Measurements from ENCODE around the gene ZMYND8.
"Not testable (repeated sequence)": the region's sequence is repeated elsewhere in the genome, so short reads cannot be mapped to it uniquely, and the experiment has no call there.

Gene ZMYND8

DNA sequence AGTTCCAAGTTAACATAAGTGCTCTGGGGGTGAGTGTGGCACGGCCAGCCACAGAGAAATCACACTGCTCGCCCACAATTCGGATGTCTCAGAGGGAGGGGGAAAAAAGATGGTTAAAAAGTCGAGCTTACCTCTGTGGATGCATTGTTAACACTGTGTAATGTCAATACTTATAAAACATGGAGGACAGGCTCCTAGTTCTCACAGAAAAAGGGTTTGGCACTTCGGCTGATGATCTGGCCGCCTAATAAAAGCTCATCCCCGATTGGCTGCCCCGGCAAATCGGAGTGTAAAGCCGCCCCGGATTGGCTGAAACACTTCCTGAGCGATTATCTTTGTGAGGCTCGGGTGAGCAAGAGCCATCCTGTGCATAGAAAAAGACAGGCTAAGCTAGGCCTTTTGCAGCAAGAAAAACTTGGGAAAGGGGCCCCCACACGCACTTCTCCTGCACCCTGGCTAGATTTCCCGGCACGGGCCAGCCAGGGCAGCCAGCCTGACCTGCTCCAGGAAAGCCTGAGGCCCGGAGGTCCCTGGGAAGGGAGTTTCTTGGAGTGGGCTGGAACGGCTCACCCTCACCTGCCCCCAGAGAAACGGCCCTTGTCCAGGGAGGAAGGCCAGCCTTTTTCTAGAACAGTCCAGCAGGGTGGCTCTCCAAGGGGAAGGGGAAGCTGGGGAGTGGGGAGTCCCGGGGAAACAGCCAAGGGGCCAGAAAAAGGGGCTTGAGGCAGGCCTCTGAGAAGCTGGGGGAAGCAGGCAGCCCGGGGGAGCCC lies at the start of gene ZMYND8:
ZMYND8 (minus strand) TSS at position 174 of the 770 bp plus-strand sequence; CDS start at position 145, 29 bp downstream.
- Histone ChIP-seq H3K4me3 (peak within 1 kb of the TSS; percentile 0 to 27 (median 8)), H3K27ac (peak within 1 kb of the TSS; percentile 71 to 100 (median 98))

DNA sequence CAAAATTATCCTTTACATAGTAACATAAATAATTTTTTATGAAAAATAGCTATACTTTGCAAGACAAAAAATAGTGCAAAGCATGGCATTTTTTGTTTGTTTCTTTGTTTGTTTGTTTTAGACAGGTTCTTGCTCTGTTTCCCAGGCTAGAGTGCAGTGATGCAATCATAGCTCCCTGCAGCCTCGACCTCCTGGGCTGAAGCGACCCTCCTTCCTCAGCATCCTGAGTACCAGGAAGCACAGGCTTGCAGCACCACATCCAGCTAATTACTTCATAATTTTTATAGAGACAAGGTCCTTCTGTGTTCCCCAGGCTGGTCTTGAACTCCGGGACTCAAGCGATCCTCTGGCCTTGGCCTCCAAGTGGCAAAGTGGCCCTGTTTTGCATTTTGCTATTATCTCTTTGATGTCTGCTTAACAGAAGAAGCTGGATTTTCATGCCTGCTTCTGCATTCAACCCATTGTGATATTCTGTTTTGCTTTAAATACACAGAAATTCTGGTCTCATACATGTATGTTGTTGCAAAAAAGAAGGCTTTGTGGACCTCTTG lies 49.4 kb upstream of the ZMYND8 start:
- no peak overlapping the region for H3K4me3 ChIP-seq
- H3K27ac ChIP-seq: no peak overlapping the region

DNA sequence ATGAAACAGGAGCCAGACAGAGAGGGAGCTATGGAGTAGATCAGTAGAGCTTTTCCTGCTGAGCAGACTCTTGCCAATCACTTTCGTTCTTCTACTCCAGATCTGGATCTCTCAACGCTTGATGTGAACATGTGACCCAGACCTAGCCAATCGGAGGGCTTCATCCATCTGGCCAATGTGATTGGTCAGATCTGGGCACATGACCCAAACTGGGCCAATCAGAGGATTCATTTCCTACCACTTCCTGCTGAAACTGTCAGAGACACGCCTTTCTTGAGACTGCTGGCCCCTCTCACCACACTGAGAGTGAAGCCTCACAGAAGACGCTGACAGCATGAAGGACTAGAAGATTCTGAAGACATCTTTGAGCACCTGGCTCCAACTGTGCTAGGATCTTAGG lies 44.2 kb upstream of the ZMYND8 start:
- H3K27ac ChIP-seq: no peak overlapping the region
- no peak overlapping the region for H3K4me3 ChIP-seq

DNA sequence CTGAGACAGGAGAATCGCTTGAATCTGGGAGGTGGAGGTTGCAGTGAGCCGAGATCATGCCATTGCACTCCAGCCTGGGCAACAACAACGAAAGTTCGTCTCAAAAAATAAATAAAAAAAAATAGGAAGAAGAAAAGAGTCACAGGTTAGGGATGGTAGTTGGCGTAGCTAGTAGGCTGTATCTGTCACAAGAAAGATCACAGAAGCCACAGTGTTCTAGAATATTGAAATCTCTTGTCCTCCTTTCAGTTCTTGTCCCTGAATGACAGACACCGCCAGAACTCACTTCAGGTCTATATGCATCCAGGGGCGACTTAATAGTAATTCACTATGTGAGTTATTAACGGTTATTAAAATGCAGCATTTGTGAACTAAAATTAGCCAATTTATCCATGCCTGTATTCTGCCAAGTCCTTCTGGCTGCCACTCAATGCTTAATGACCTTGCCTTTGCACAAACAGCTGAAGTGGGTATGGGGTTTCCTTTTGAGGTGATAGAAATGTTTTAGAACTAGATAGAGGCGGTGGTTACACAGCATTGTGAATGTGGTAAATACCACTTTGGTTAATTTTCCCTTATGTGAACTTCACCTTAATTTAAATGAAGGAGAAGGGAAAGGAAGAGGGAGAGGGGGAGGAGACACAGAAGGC lies 41.3 kb upstream of the ZMYND8 start:
- Histone ChIP-seq H3K4me3 (no peak overlapping the region), H3K27ac (no peak overlapping the region)

DNA sequence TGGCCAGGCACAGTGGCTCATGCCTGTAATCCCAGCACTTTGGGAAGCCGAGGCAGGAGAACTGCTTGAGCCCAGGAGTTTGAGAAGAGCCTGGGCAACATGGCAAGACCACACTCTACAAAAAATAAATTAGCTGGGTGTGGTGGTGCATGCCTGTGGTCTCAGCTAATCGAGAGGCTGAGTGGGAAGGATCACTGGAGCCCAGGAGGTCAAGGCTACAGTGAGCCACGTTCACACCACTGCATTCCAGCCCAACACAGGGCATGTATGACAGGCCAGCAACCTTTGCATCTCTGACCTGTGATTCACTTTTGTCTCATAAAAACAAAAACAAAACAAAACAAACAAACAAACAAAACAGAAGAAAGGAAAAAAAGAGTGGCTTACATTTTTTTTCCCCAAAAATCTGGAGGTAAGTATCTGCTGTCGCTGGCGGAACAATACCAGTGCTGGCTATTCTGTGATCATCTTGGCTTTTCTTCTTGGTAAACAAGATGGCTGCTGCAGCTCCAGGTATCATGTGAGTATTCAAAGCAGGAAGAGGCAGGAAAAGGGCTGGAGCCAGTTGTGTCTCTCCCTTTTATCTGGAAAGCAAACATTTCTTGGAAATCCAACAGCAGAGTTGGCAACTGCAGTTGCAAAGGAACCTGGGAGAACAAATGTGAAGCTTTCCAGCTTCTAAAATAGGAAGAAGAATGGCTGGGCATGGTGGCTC lies 40.4 kb upstream of the ZMYND8 start:
- Histone ChIP-seq H3K4me3 (no peak overlapping the region), H3K27ac (no peak overlapping the region)

DNA sequence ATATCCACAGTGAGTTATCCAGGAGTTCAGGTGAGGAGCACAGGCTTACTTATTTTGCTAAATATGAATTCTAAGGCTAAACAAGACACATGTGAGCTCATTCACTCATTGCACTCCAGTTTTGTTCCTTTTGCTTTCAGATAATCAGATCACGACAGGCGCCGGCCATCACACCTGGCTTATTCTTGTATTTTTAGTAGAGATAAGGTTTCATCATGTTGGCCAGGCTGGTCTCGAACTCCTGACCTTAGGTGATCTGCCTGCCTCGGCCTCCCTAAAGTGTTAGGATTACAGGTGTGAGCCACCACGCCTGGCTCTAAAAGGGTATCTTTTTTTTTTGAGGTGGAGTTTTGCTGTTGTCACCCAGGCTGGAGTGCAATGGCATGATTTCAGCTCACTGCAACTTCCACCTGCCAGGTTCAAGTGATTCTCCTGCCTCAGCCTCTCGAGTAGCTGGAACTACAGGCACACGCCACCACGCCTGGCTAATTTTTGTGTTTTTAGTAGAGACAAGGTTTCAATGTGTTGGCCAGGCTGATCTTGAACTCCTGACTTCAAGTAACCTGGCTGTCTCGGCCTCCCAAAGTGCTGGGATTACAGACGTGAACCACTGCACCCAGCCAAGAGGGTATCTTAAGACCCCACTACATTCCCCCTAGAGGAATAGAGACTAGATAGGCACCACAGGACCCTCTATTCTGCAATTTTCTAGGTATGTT lies 37.5 kb upstream of the ZMYND8 start:
- H3K4me3 ChIP-seq, H3K27ac ChIP-seq: not testable (repeated sequence)

DNA sequence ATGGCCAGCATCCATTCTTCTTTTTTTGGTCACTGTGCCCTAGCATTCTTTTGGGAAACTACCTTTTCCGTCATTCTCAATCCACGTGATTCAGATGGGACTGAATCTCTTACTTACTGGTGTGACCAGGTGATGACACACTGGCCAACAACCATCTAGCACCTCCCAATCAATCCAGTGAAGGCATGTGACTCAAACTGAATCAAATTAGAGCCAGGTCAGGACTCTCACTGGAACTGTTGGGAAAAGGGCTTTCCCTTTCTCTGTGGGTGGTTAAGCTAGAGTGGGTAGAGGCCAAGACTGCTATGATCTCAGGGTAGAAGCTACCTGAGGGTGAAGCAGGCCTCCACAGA lies 36.2 kb upstream of the ZMYND8 start:
- H3K27ac ChIP-seq: peak overlapping the region in 20 of 21 experiments; percentile 14 to 87 (median 74)
- H3K4me3 ChIP-seq: no peak overlapping the region

DNA sequence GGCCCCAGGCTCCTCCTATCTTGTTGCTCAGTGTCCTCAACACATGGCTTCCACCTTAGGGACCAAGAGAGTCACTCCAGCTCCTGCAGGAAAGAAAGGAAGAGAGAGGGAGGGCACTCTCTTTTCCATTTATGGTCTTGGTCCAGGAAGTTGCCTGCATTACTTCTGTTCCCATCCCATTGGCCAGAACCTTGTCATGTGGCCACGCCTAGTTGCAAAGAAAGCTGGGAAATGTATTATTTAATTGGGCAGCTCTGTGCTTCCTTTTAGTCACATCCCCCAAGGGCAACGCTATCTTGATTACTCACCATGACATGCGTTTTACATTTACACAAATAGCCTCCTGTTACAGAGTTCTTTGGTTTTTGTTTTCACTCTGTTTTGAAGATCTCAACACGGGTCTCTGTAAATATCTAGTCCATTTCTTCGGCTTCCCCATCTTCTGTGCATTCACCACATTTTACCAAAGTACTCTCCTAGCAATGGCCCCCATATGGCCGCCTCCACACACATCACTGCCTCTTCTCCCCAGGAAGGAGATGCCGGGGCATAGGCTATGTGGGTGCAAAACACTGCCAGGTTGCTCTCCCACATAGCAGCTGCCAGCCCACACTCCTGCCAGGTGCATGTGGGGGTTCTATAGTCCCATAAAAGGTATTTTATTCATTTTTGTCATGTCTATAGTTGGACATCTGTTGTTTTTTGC lies 35.7 kb upstream of the ZMYND8 start:
- no peak overlapping the region for H3K4me3 ChIP-seq
- H3K27ac ChIP-seq: peak overlapping the region in 20 of 21 experiments; percentile 14 to 87 (median 74)

DNA sequence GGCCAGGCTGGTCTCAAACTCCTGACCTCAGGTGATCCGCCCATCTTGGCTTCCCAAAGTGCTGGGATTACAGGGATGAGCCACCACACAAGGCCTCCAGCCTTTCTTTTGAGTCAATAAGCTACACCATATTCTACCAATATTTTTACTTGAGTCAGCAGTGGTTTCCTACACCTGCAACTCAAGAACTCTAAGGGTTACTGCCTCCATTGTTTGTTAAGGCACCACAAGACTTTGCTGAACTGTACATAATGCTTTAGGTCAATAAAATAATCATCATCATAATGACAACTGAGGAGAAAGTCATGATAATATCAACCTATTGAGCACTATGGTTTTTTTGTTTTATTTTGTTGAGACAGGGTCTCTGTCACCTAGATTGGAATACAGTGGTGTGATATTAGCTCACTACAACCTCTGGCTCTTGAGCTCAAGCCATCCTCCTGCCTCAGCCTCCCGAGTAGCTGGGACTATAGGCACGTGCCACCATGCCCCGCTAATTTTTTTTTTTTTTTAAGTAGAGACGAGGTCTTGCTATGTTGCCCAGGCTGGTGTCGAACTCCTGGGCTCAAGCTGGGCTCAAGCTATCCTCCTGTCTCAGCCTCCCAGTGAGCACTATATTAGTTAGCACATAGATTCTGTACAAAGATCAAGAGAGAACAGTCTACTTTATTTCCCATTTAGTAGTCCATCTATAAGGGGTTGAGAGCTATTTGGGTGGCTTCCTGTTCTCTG lies 34.9 kb upstream of the ZMYND8 start:
- Histone ChIP-seq H3K27ac (peak overlapping the region in 11 of 21 experiments; percentile 34 to 87 (median 78)), H3K4me3 (no peak overlapping the region)

DNA sequence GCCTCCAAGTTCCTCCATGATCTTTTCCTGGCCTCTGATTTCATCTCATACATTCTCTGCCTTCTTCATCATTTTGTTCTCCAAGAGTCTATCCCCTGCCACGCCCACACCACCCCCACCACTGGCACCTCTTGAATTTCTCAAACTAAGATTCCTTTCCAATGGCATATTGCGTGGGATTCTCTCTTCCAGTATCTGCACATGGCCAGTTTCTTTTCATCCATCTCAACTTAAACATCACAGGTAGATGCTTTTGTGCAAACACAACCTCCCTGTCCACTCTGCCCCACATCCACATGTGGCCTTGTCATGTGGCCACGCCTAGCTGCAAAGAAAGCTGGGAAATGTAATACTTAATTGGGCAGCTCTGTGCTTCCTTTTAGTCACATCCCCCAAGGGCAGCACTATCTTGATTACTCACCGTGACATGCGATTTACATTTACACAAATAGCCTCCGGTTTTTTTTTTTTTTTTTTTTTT lies 33.4 kb upstream of the ZMYND8 start:
- Histone ChIP-seq H3K27ac (peak overlapping the region in 1 of 21 experiments; percentile 4), H3K4me3 (no peak overlapping the region)

DNA sequence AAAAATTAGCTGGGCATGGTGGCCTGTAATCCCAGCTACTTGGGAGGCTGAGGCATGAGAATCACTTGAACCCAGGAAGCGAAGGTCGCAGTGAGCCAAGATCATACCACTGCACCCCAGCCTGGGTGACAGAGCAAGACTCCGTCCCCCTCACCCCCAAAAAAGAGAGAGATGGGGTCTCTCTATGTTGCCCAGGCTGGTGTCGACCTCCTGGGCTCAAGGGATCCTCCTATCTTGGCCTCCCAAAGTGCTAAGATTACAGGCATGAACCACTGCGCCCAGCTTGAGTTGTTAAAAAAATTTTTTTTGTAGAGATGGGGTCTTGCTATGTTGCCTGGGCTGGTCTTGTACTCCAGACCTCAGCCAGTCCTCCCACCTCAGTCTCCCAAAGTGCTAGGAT lies 29.5 kb upstream of the ZMYND8 start:
- not testable (repeated sequence) for H3K4me3 ChIP-seq, H3K27ac ChIP-seq

DNA sequence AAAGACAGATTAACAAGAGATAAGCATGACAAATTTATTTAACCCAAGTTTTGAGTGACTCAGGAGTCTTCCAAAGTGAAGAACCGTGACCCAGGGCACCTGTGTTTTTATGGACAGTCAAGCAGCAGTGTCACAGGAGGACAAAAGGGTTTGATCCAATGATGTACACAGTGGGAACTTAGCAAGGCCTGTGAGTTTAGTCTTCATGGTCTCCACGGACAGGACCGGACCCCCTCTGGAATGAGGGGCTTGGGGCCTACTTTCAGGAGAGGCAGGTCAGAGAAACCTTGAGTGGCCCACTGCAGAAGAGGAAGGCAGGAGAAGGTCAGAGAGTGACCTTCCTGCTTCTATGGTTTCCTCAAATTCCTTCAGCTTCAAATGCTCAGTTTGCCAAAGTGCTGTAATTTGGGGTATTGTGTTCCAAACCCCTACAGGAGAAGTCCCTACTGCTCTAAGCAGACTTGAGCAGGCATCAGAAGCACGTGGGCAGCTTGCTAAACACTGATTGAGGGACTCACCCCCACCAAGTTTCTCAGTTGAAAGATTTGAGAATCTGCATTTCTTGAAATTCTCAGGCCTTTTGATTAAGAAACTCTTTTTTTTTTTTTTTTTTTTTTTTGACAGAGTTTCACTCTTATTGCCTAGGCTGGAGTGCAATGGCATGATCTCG lies 26.4 kb upstream of the ZMYND8 start:
- H3K27ac ChIP-seq: no peak overlapping the region
- H3K4me3 ChIP-seq: no peak overlapping the region

DNA sequence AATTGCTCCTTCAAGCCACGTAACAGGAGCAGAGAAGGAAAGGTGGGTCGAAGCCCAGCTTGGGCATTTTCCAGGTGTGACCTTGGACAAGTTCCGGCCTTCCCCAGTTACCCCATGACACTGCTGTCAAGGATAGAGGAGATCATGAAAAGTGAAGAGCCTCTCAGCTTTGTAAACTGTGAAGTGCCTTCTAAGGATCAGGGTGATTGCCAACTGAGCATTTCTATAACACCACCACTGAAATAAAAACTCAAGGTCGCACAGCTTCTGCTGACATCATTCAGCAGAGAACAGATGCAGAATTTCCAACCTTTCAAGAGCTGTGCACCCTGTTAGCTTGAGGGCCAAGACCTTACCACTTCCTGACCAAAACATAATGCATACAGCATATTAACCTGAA lies 24.0 kb upstream of the ZMYND8 start:
- no peak overlapping the region for H3K27ac ChIP-seq

DNA sequence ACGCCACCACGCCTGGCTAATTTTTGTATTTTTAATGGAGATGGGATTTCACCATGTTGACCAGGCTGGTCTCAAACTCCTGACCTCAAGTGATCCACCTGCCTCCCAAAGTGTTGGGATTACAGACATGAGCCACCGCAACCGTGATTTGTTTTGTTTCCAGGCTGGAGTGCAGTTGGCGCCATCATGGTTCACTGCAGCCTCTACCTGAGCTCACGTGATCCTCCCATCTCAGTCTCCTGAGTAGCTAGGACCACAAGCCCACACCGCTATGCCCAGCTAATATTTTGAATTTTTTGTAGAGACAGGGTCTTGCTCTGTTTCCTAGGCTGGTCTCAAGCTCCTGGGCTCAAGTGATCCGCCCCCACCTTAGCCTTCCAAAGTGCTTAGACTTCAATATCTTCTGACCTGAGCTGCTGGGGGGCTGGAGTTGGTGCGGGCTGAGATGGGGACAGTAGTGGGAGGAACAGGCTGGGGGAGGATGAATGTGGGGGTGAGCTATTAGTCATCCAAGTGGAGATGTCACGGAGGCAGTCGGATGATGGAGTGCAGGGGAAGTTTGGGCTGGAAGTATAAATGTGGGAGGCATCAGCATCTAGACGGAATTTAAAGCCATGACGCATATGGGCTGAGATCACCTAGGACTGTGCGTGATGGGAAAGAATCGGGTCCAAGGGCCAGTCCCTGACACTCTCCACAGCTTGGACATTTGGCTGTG lies 23.1 kb upstream of the ZMYND8 start:
- Histone ChIP-seq H3K27ac (no peak overlapping the region), H3K4me3 (no peak overlapping the region)

More for the DNA sequence above, 24.0 kb upstream of the ZMYND8 start:
- no peak overlapping the region for H3K4me3 ChIP-seq

DNA sequence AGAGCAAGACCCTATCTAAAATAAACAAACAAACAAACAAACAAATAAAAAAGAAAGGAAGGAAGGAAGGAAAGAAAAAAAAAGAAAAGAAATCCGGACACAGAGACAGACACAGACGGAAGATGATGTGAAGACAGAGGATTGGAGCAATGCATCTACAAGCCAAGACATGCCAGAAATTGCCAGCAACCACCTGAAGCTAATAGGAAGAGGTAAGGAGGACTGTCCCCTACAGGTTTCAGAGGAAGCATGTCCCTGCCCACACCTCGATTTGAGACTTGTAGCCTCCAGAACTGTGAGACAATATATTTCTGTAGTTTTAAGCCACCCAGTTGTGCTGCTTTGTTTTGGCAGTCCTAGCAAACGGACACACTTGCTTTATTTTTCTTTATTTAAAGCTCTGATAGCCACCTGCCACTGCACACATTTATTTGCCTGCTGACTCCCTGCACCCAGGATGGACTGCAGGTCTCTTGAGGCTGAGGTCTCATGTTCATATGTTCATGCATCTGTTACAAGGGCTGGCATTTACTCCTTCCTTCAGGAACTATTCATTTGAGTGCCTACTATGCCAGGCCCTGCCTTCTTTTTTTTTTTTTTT lies 20.7 kb upstream of the ZMYND8 start:
- Histone ChIP-seq H3K4me3 (no peak overlapping the region), H3K27ac (peak overlapping the region in 4 of 21 experiments; percentile 2 to 64 (median 42))

DNA sequence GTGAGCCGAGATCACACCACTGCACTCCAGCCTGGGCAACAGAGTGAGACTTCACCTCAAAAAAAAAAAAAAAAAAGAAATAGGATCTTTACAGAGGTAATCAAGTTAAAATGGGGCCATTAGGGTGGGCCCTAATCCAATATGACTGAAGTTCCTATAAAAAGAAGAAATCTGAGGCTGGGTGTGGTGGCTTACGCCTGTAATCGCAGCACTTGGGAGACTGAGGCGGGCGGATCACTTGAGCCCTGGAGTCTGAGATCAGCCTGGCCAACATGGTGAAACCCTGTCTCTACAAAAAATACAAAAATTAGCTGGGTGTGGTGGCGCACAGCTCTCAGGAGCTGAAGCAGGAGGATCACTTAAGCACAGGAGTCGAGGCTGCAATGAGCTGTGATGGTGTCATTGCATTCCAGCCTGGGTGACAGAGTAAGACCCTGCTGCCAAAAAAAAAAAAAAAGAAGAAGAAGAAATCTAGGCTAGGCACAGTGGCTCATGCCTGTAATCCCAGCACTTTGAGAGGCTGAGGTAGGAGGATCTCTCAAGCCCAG lies 19.7 kb upstream of the ZMYND8 start:
- H3K4me3 ChIP-seq: not testable (repeated sequence)
- H3K27ac ChIP-seq: peak overlapping the region in 3 of 21 experiments; percentile 2 to 40 (median 13)

Measured in skin epidermis (tissue), 12 donors.